Heart right ventricle (tissue), 16 donors: ENCODE data around the gene SGK1. TPM values are rescaled to one million over a fixed set of nuclear protein-coding genes. Genes with fewer than 3 reads are reported as not detected.

ENCODE experiments used
- ATAC-seq, 8 donors: fragments of 200-7000 bp; cut with Tn5 transposase; one replicate each; pipeline ENCODE4 v1.9.1; 2020; ENCODE audit warnings: mild to moderate bottlenecking in 8 of 8, moderate library complexity in 8 of 8, moderate number of reproducible peaks in 1 of 8
- DNase-seq, 2 donors: peaks; one replicate each; pipeline ENCODE4 v3.0.0-alpha.2; 2020
- H3K27ac ChIP-seq, 10 donors: fragments of 200-600 bp; sonication (generic) in 2 of 10; one replicate each; pipeline versions ENCODE4 v1.5.0 to v1.8.0; 2020 to 2022; ENCODE audit warnings: mild to moderate bottlenecking in 3 of 10
- H3K27me3 ChIP-seq, 7 donors: fragments of 200-600 bp; one replicate each; pipeline ENCODE4 v1.8.0; 2021 to 2022; ENCODE audit warnings: mild to moderate bottlenecking in 2 of 7
- H3K36me3 ChIP-seq, 9 donors: fragments of 200-600 bp; sonication (generic) in 1 of 9; one replicate each; pipeline versions ENCODE4 v1.5.0 to v1.8.0; 2020 to 2022; ENCODE audit warnings: mild to moderate bottlenecking in 2 of 9
- H3K4me1 ChIP-seq, 9 donors: fragments of 200-600 bp; sonication (generic) in 1 of 9; one replicate each; pipeline versions ENCODE4 v1.5.0 to v1.8.0; 2020 to 2022; ENCODE audit warnings: mild to moderate bottlenecking in 4 of 9
- H3K4me3 ChIP-seq, 10 donors: fragments of 200-600 bp; sonication (generic) in 2 of 10; one replicate each; pipeline versions ENCODE4 v1.5.0 to v1.8.0; 2020 to 2022; ENCODE audit warnings: mild to moderate bottlenecking in 7 of 10, moderate library complexity in 2 of 10
- H3K9me3 ChIP-seq, 11 donors: fragments of 200-600 bp in 10 of 11; sonication (generic) in 2 of 11; one replicate each; pipeline versions ENCODE4 v1.5.0 to v1.8.0; 2013 to 2022; ENCODE audit warnings: mild to moderate bottlenecking in 2 of 11, control low read depth in 1 of 11, moderate library complexity in 1 of 11
- CTCF ChIP-seq, 9 donors: fragments of 200-600 bp; sonication (generic) in 2 of 9; IDR thresholded peaks; one replicate each; pipeline versions ENCODE4 v1.5.0 to v1.8.0; 2021 to 2022; ENCODE audit warnings: antibody characterized with exemption in 9 of 9, mild to moderate bottlenecking in 5 of 9, moderate library complexity in 1 of 9
- WGBS, 2 donors: extraction: QIAGEN DNeasy Blood & Tissue Kit; methylation state at CpG; one replicate each; pipeline ENCODE4 v1.1.7; 2013; ENCODE audit warnings: inconsistent platforms in 1 of 2; 5-methylcytosine and 5-hydroxymethylcytosine counted together
- intact Hi-C, 10 donors: fragments of 100-400 bp; cut with DNase I; formaldehyde crosslinking; loops; one replicate each; pipeline versions ENCODE4 v1.11.1 to v1.14.2; 2022
- polyA plus RNA-seq, 2 donors: library from polyadenylated mRNA; stranded (reverse); fragments of 200-250 nt; gene quantifications; one replicate each; pipeline ENCODE4 v1.2.3, GENCODE V29; 2013
- total RNA-seq, 10 donors: library from RNA; stranded (reverse); fragmentation: NEBNext Ultra II Directional in 3 of 10; extraction: Animal tissue kit (Norgen Biotek cat#: 25700) in 3 of 10; gene quantifications; one replicate each; pipeline versions ENCODE4 v1.2.1 to v1.2.4, GENCODE V29; 2021 to 2023
- donor health status: Arrhythmogenic right ventricular cardiomyopathy.
- donor health status: ischemic (EF 13 %, LVEDD 7.1; RV severe dilation, severe dysfunction).
- donor health status: healthy with polysubstance abuse.
- donor health status: DM: no; HTN: yes; CAD: no.
- donor health status: DM: no; HTN: no; CAD: no.
- donor health status: ischemic (EF 25% LVEDD 6.9; RV normal size, moderate dysfunction).
- donor health status: ischemic (EF 25% LVEDD 5.7; RV mildly dilated, moderate dysfunction).
- donor health status: healthy.
- donor health status: DM: yes; HTN: yes; CAD: no.
- donor health status: Ischemic cardiomyopathy.
- donor health status: ischemic (EF 35%, LVEDD 5.7; RV mildly dilated, moderate dysfunction).
- donor health status: nonischemic (EF 11% LVEDD 7.7; RV severe dilation, severe dysfunction).
- donor health status: DM: yes; HTN: yes; CAD: no.
- donor health status: PGD.
- donor health status: ischemic (EF 29% LVEDD 5.4; RV normal size, mild dysfunction).
- donor health status: nonischemic (EF 23%, LVEDD 6.1; RV moderate dilation, normal function).

SGK1 gene
- total and polyA plus RNA-seq, 12 donors: 22.5 to 140 (median 43.6) TPM

DNA sequence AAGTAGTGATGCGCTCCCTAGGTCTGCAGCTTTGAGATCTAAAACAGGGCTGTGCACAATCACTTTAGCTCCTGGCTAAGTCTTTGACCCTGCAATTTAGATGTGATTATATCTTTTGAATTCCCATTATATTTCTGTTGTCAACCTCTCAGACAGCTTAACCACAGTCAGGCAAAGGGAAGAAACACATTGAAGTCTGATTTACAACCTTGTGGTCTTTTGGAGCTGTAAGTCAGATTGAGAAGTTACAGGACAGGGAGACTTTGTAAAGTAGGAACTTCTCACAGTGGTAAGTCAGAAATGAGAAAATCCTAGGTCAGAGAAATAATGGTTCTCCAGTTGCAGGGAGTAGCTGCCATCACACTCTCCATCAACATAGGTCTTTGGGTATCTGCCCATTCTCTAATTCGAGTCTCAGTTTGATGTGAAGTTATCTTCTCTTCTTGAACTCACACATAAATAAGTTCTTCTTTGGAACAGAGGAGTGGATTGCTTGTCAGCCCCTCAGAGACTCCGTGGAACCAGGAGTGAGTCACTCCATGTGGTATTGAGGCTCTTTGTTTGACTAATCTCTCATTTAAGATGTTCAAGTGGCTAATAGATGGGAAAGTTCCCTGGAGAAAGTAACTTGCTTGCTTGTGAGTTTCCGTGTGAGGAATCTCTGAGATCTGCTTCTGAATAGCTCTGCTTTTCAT, 35.0 kb upstream of the SGK1 start:
- peak in 1 of 8 donors; percentile 55 for ATAC-seq
- Histone ChIP-seq H3K27ac (peak overlapping the region in 1 of 10 donors; percentile 4), H3K9me3 (peaks cover 0 to 9% (median 0%) of the 10 kb centered on the region in 11 donors), H3K36me3 (no peaks in the 10 kb centered on the region), H3K27me3 (no peaks in the 10 kb centered on the region), H3K4me1 (peaks cover 0 to 6% (median 0%) of the 10 kb centered on the region in 9 donors), H3K4me3 (no peak overlapping the region)
- TF ChIP-seq CTCF (IDR thresholded peaks at IDR 0.05): no peak
- intact Hi-C loops: no loop called here
- DNase-seq: no peak
- WGBS, 2 donors: 73 to 75% methylated on average over 4 of the region's 4 CpGs

GRCh38 chr6:134351615-134352474, 33.9 kb upstream of the SGK1 start:
- Histone ChIP-seq H3K4me3 (no peak overlapping the region), H3K4me1 (peaks cover 0 to 17% (median under 1%) of the 10 kb centered on the region in 9 donors), H3K27ac (peak overlapping the region in 2 of 10 donors; percentile 4 to 14), H3K36me3 (no peaks in the 10 kb centered on the region), H3K9me3 (peaks cover 0 to 9% (median 0%) of the 10 kb centered on the region in 11 donors), H3K27me3 (no peaks in the 10 kb centered on the region)
- intact Hi-C loops: no loop called here
- WGBS, 2 donors: 78 to 79% methylated on average over 7 of the region's 7 CpGs
- no peak for ATAC-seq
- no peak for TF ChIP-seq CTCF (IDR thresholded peaks at IDR 0.05)
- DNase-seq: no peak

- TF ChIP-seq CTCF (IDR thresholded peaks at IDR 0.05): no peak
- ATAC-seq (peak in 4 of 8 donors; percentile 33 to 84 (median 42)), DNase-seq (peak in 1 of 2 donors; percentile 20)
- Histone ChIP-seq H3K9me3 (no peaks in the 10 kb centered on the region), H3K27me3 (no peaks in the 10 kb centered on the region), H3K36me3 (no peaks in the 10 kb centered on the region), H3K4me1 (peaks cover 0 to 39% (median 17%) of the 10 kb centered on the region in 9 donors), H3K27ac (peak overlapping the region in 6 of 10 donors; percentile 25 to 94 (median 42)), H3K4me3 (no peak overlapping the region)
- intact Hi-C loops: loop anchor here in 5 of 10 donors (5.0 to 10.0 kb wide), 6 partner anchors 67 to 287 kb away; no protein-coding TSS in a partner anchor
- WGBS, 2 donors: 86 to 90% methylated on average over 22 of the region's 22 CpGs
Measured at GRCh38 chr6:134347885-134348805, 30.2 kb upstream of the SGK1 start.
